Epithelial cell of esophagus (primary cell): ENCODE data around the gene C21orf58.

Source experiments
- DNase-seq: peaks from one replicate; pipeline ENCODE4 v3.0.0; 2010; ENCODE audit warnings: low read depth
- H3K4me3 ChIP-seq: 2 replicates; pipeline ENCODE4 v1.5.1; 2011; ENCODE audit warnings: mild to moderate bottlenecking, low read length, control low read depth
- TF ChIP-seq, protein P1 (sequence below): IDR thresholded peaks from 2 replicates; pipeline ENCODE4 v1.5.1; 2011; ENCODE audit warnings: low read depth, mild to moderate bottlenecking, low read length, control low read depth, inconsistent platforms; ENCODE audit not compliant: insufficient read depth; ENCODE audit errors: missing control alignments

Gene C21orf58

DNA sequence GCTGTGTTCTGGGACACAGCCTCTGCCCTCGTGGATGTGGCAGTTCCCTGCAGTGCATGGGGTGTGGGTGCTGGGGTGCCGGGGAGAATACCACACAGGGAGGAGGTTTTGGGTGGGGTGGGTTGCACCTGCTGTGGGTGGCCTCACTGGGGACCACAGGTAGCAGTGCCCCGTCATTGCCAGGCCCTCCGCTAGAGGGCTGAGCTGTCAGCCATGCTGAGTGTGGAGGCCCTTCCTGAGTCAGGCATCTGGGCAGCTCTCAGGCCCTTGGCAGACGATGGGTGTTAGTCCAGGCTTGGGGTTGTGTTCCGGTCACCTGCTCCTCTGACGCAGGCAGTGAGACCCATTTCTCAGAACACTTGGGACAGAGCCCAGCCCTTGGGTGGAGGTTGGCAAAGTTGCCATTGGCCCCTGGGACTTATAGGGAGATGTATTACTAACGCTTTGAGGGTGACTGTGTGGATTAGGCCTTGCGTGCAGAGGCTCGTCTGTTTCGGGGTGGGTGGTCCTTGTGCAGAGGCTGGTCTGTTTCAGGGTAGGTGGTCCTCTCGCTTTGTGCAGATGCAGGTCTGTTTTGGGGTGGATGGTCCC is 24.2 kb upstream of the C21orf58 start:
- TF ChIP-seq, protein P1, sequence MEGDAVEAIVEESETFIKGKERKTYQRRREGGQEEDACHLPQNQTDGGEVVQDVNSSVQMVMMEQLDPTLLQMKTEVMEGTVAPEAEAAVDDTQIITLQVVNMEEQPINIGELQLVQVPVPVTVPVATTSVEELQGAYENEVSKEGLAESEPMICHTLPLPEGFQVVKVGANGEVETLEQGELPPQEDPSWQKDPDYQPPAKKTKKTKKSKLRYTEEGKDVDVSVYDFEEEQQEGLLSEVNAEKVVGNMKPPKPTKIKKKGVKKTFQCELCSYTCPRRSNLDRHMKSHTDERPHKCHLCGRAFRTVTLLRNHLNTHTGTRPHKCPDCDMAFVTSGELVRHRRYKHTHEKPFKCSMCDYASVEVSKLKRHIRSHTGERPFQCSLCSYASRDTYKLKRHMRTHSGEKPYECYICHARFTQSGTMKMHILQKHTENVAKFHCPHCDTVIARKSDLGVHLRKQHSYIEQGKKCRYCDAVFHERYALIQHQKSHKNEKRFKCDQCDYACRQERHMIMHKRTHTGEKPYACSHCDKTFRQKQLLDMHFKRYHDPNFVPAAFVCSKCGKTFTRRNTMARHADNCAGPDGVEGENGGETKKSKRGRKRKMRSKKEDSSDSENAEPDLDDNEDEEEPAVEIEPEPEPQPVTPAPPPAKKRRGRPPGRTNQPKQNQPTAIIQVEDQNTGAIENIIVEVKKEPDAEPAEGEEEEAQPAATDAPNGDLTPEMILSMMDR = peak; percentile 5
- DNase-seq = no peak
- no peak overlapping the region for H3K4me3 ChIP-seq

DNA sequence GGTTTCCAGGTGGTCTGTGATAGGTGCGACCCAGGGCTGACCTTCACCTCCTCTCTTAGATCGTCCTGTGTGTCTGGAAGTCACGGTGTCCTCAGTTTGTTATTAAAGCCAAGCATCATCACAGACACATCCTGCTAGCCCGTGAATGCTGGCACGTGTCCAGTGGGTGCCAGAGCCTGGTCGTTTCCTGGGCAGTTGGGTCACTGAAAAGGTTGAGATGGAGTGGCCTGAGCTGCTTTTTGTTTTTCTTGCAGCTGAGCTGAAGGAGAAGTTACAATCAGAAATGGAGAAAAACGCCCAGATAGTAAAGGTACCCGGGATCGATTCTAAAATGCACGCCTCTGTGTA is 23.5 kb upstream of the C21orf58 start:
- H3K4me3 ChIP-seq = no peak overlapping the region
- TF ChIP-seq, protein P1 = no peak
- DNase-seq = no peak

- DNase-seq = no peak
- no peak overlapping the region for H3K4me3 ChIP-seq
- TF ChIP-seq, protein P1 = no peak
These were observed 22.9 kb upstream of the C21orf58 start for GRCh38 chr21:46346296-46347202.

- no peak for DNase-seq
- TF ChIP-seq, protein P1 = no peak
These were observed 22.2 kb upstream of the C21orf58 start for GRCh38 chr21:46345861-46346260.

DNA sequence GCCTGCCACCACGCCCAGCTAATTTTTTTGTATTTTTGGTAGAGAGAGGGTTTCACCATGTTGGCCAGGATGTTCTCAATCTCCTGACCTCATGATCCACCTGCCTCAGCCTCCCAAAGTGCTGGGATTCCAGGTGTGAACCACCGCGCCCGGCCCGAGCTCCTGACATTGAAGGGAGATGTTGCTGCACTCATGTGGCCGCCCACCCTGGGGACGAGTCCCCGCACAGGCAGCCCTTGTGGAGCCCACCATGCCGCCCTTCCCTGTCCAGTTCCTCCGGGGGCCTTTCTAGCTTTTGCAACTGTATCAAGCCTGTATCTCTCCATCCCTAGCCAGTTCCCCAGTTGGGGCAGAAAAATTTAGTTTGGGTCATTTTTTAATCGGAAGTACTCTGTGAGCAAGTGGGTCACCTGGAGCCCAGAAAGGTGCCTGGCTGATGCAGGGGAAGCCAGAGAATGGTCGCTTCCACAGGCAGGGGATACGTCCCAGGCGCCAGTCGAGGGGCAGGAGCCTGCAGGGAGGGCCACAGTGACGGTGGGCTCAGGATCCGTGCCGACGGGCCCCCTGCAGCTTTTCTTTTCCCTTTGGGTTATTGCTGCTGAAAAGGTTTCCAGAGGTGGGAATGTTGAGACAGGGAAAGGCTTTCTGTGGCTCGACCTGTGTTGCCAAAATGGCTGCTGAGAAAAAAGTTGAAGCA is 20.7 kb upstream of the C21orf58 start:
- DNase-seq = no peak
- H3K4me3 ChIP-seq = no peak overlapping the region
- TF ChIP-seq, protein P1 = no peak

More at GRCh38 chr21:46345861-46346260, 22.2 kb upstream of the C21orf58 start:
- H3K4me3 ChIP-seq = no peak overlapping the region

DNA sequence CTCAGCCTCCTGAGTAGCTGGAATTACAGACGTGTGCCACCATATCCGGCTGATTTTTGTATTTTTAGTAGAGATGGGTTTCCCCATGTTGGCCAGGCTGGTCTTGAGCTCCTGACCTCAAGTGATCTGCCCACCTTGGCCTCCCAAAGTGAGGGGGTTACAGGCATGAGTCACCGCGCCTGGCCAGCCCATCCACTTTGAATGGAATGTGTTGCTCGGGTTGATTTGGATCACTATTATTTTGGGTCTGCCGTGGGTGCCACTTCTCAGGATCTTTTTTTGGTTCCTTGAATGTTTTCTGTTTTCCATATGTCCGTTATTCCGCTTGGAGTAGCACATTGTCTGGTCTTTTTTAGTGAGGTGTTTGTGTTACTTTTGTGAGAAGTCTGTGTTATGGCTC is 17.3 kb upstream of the C21orf58 start:
- no peak for DNase-seq
- TF ChIP-seq, protein P1 = no peak
- H3K4me3 ChIP-seq = no peak overlapping the region
